AG04450 (cell line): ENCODE measurements around the gene GSTT4. TPM values are rescaled to one million over a fixed set of nuclear protein-coding genes. Genes with fewer than 3 reads are reported as not detected.

ENCODE experiments used
- polyA plus RNA-seq: library from polyadenylated mRNA; depleted of rRNA; stranded (reverse); fragments of >200 nt; gene quantifications from 2 replicates; pipeline ENCODE4 v1.2.3, GENCODE V29; 2011; rRNA removed

Gene GSTT4
- polyA plus RNA-seq, 1 experiment: not detected

Other genes with a start within 250 kb of the GSTT4 start
- 2.1 and 2.9 TPM in 2 replicates for gene C22orf15, start 242.5 kb downstream of the GSTT4 start, polyA plus RNA-seq
- 10.1 and 16.9 TPM in 2 replicates for gene CHCHD10, start 237.5 kb downstream of the GSTT4 start, polyA plus RNA-seq
- 5.7 and 9.0 TPM in 2 replicates for gene MMP11, start 232.6 kb downstream of the GSTT4 start, polyA plus RNA-seq
- gene SMARCB1, start 218.5 kb downstream of the GSTT4 start, polyA plus RNA-seq: 155 and 180 TPM in 2 replicates
- gene DERL3, start 166.4 kb downstream of the GSTT4 start, polyA plus RNA-seq: 0.19 and 0.27 TPM in 2 replicates
- gene SLC2A11, start 147.6 kb downstream of the GSTT4 start, polyA plus RNA-seq: 7.2 and 7.5 TPM in 2 replicates
- gene MIF, start 111.1 kb downstream of the GSTT4 start, polyA plus RNA-seq: 154 and 186 TPM in 2 replicates
- 33.1 and 39.7 TPM in 2 replicates for gene GSTT2B, start 44.3 kb downstream of the GSTT4 start, polyA plus RNA-seq
- 0.78 and 1.1 TPM in 2 replicates for gene DDTL, start 38.6 kb downstream of the GSTT4 start, polyA plus RNA-seq
- gene DDT, start 31.0 kb downstream of the GSTT4 start, polyA plus RNA-seq: 91.4 and 99.4 TPM in 2 replicates
- gene GSTT2, start 25.3 kb downstream of the GSTT4 start, polyA plus RNA-seq: 1.1 and 1.3 TPM in 2 replicates
- gene CABIN1, start 5.9 kb upstream of the GSTT4 start, polyA plus RNA-seq: 6.3 and 14.5 TPM in 2 replicates
- gene SUSD2, start 176.0 kb upstream of the GSTT4 start, polyA plus RNA-seq: 0.63 and 1.1 TPM in 2 replicates
- 4.4 TPM in 2 replicates for gene GGT5, start 239.6 kb upstream of the GSTT4 start, polyA plus RNA-seq